Activated CD8-positive, alpha-beta memory T cell treated with anti-CD3 and anti-CD28 coated beads for 24 hours (primary cell): ENCODE results near the gene TSPYL2.

Experiments
- DNase-seq: peaks from one replicate; pipeline ENCODE4 v3.0.0-alpha.2; 2020

The TSPYL2 gene

GRCh38 chrX:53081925-53082772, at the start of gene TSPYL2:
TSPYL2 (plus strand) TSS chrX:53082367; CDS start chrX:53082499, 132 bp downstream.
- DNase-seq = peak; percentile 92

- DNase-seq = no peak
These were observed 46.0 kb upstream of the TSPYL2 start for GRCh38 chrX:53036149-53036548.

- DNase-seq = no peak
These were observed 42.9 kb upstream of the TSPYL2 start for GRCh38 chrX:53039236-53039635.

- DNase-seq = no peak
These were observed 37.2 kb upstream of the TSPYL2 start for GRCh38 chrX:53044995-53045394.

GRCh38 chrX:53047228-53047627, 34.9 kb upstream of the TSPYL2 start:
- DNase-seq = no peak

GRCh38 chrX:53048169-53049126, 33.7 kb upstream of the TSPYL2 start, which contains the start of gene GPR173:
GPR173 (plus strand) TSS chrX:53048789; CDS start chrX:53076622, 27,833 bp downstream.
- DNase-seq = no peak

- DNase-seq = no peak
These were observed 33.0 kb upstream of the TSPYL2 start for GRCh38 chrX:53049127-53049517.

- DNase-seq = no peak
These were observed 31.3 kb upstream of the TSPYL2 start for GRCh38 chrX:53050841-53051240.

GRCh38 chrX:53055244-53055849, 26.8 kb upstream of the TSPYL2 start:
- DNase-seq = no peak

GRCh38 chrX:53056292-53056691, 25.9 kb upstream of the TSPYL2 start:
- DNase-seq = no peak

GRCh38 chrX:53065104-53065503, 17.1 kb upstream of the TSPYL2 start:
- DNase-seq = no peak

- peak; percentile 26 for DNase-seq
These were observed 11.1 kb upstream of the TSPYL2 start for GRCh38 chrX:53071064-53071463.

- peak; percentile 82 for DNase-seq
These were observed 10.4 kb upstream of the TSPYL2 start for GRCh38 chrX:53071604-53072417.

GRCh38 chrX:53072418-53073114, 9.6 kb upstream of the TSPYL2 start:
- DNase-seq = no peak

GRCh38 chrX:53073115-53073586, 9.0 kb upstream of the TSPYL2 start:
- peak; percentile 57 for DNase-seq

GRCh38 chrX:53075011-53075410, 7.2 kb upstream of the TSPYL2 start:
- peak; percentile 54 for DNase-seq

- DNase-seq = peak; percentile 44
These were observed 5.5 kb upstream of the TSPYL2 start for GRCh38 chrX:53076671-53077070.

- DNase-seq = peak; percentile 43
These were observed 4.7 kb upstream of the TSPYL2 start for GRCh38 chrX:53077207-53078197.

- peak; percentile 43 for DNase-seq
These were observed 3.2 kb upstream of the TSPYL2 start for GRCh38 chrX:53078943-53079342.
